ENCODE data around the gene ZSWIM3.

GRCh38 chr20:45845452-45845851, 12.0 kb upstream of the ZSWIM3 start:
- no peak for TF ChIP-seq CTCF (IDR thresholded peaks at IDR 0.05)
- no peak for TF ChIP-seq POLR2A (IDR thresholded peaks at IDR 0.05; ENCODE audit: low read depth)
- TF ChIP-seq POLR2AphosphoS5 (IDR thresholded peaks at IDR 0.05), result no peak
- no peak for TF ChIP-seq EP300 (IDR thresholded peaks at IDR 0.05)

All from esophagus muscularis mucosa (tissue), 4 donors.